ENCODE data around the gene MIER3.

The MIER3 gene

GRCh38 chr5:56896763-56897162, 55.2 kb downstream of the MIER3 start:
- H3K27me3 ChIP-seq (ENCODE audit: insufficient read depth, poor library complexity, severe bottlenecking), result no peaks in the 10 kb centered on the region
- TF ChIP-seq POLR2AphosphoS5 (IDR thresholded peaks at IDR 0.05; ENCODE audit: low read depth) (no peak), SPI1 (IDR thresholded peaks at IDR 0.05; ENCODE audit: borderline replicate concordance, low read depth) (no peak), GABPA (IDR thresholded peaks at IDR 0.05; ENCODE audit: low read depth) (no peak), CTCF (IDR thresholded peaks at IDR 0.05; ENCODE audit: insufficient read depth, low read length) (no peak)
- TF ChIP-seq, protein P1, sequence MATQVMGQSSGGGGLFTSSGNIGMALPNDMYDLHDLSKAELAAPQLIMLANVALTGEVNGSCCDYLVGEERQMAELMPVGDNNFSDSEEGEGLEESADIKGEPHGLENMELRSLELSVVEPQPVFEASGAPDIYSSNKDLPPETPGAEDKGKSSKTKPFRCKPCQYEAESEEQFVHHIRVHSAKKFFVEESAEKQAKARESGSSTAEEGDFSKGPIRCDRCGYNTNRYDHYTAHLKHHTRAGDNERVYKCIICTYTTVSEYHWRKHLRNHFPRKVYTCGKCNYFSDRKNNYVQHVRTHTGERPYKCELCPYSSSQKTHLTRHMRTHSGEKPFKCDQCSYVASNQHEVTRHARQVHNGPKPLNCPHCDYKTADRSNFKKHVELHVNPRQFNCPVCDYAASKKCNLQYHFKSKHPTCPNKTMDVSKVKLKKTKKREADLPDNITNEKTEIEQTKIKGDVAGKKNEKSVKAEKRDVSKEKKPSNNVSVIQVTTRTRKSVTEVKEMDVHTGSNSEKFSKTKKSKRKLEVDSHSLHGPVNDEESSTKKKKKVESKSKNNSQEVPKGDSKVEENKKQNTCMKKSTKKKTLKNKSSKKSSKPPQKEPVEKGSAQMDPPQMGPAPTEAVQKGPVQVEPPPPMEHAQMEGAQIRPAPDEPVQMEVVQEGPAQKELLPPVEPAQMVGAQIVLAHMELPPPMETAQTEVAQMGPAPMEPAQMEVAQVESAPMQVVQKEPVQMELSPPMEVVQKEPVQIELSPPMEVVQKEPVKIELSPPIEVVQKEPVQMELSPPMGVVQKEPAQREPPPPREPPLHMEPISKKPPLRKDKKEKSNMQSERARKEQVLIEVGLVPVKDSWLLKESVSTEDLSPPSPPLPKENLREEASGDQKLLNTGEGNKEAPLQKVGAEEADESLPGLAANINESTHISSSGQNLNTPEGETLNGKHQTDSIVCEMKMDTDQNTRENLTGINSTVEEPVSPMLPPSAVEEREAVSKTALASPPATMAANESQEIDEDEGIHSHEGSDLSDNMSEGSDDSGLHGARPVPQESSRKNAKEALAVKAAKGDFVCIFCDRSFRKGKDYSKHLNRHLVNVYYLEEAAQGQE (IDR thresholded peaks at IDR 0.05; ENCODE audit: insufficient replicate concordance, low read depth), result no peak
- H3K4me3 ChIP-seq (replicated peaks; ENCODE audit: insufficient read depth, low read length), result no peak overlapping the region
- no peak for DNase-seq (ENCODE audit: low read depth in 1 of 2, low spot score in 1 of 2)
- H3K27ac ChIP-seq (replicated peaks), result no peak overlapping the region

GRCh38 chr5:56893251-56893951, 58.5 kb downstream of the MIER3 start:
- TF ChIP-seq GABPA (IDR thresholded peaks at IDR 0.05; ENCODE audit: low read depth) (no peak), CTCF (IDR thresholded peaks at IDR 0.05; ENCODE audit: insufficient read depth, low read length) (no peak), POLR2AphosphoS5 (IDR thresholded peaks at IDR 0.05; ENCODE audit: low read depth) (no peak)
- TF ChIP-seq, protein P1 (IDR thresholded peaks at IDR 0.05; ENCODE audit: insufficient replicate concordance, low read depth), result no peak
- Histone ChIP-seq H3K27me3 (ENCODE audit: insufficient read depth, poor library complexity, severe bottlenecking) (no peaks in the 10 kb centered on the region), H3K27ac (replicated peaks) (no peak overlapping the region), H3K4me3 (replicated peaks; ENCODE audit: insufficient read depth, low read length) (no peak overlapping the region)
- no peak for DNase-seq (ENCODE audit: low read depth in 1 of 2, low spot score in 1 of 2)

GRCh38 chr5:56881571-56881970, 70.4 kb downstream of the MIER3 start:
- H3K4me3 ChIP-seq (replicated peaks; ENCODE audit: insufficient read depth, low read length), result no peak overlapping the region
- H3K27ac ChIP-seq (replicated peaks), result no peak overlapping the region
- TF ChIP-seq POLR2AphosphoS5 (IDR thresholded peaks at IDR 0.05; ENCODE audit: low read depth) (no peak), SPI1 (IDR thresholded peaks at IDR 0.05; ENCODE audit: borderline replicate concordance, low read depth) (no peak), CTCF (IDR thresholded peaks at IDR 0.05; ENCODE audit: insufficient read depth, low read length) (no peak), GABPA (IDR thresholded peaks at IDR 0.05; ENCODE audit: low read depth) (no peak)
- TF ChIP-seq, protein P1 (IDR thresholded peaks at IDR 0.05; ENCODE audit: insufficient replicate concordance, low read depth), result no peak
- DNase-seq (ENCODE audit: low read depth in 1 of 2, low spot score in 1 of 2), result no peak
- no peaks in the 10 kb centered on the region for H3K27me3 ChIP-seq (ENCODE audit: insufficient read depth, poor library complexity, severe bottlenecking)

All from HL-60 (cell line).